GM23338 (cell line): ENCODE results near the gene FBLN2. TPM values are rescaled to one million over a fixed set of nuclear protein-coding genes. Genes with fewer than 3 reads are reported as not detected.

Experiments used
- ATAC-seq: fragments of 200-7000 bp; cut with Tn5 transposase; 3 replicates; pipeline ENCODE4 v1.9.1; 2020
- DNase-seq: peaks from one replicate; pipeline ENCODE4 v3.0.0-alpha.2; 2015; ENCODE audit warnings: low spot score
- H2AFZ ChIP-seq: fragments of 200-600 bp; sonication (generic); 2 replicates; pipeline ENCODE4 v1.8.0; 2016; ENCODE audit warnings: antibody characterized with exemption, mild to moderate bottlenecking, moderate library complexity
- H3F3A ChIP-seq: fragments of 200-600 bp; sonication (generic); replicated peaks from 2 replicates; pipeline ENCODE4 v1.8.0; 2017; ENCODE audit warnings: antibody characterized with exemption, mixed run types, low read depth
- H3K27ac ChIP-seq: fragments of 200-600 bp; sonication (generic); 2 replicates; pipeline ENCODE4 v1.6.1; 2016; ENCODE audit warnings: low read depth
- H3K27me3 ChIP-seq: fragments of 200-600 bp; sonication (generic); 2 replicates; pipeline ENCODE4 v1.8.0; 2016; ENCODE audit warnings: mild to moderate bottlenecking, mixed run types, moderate library complexity; ENCODE audit not compliant: insufficient read depth
- H3K36me3 ChIP-seq: fragments of 200-600 bp; sonication (generic); 2 replicates; pipeline ENCODE4 v1.8.0; 2016; ENCODE audit warnings: mild to moderate bottlenecking; ENCODE audit not compliant: insufficient read depth
- H3K4me1 ChIP-seq: fragments of 200-600 bp; sonication (generic); 2 replicates; pipeline ENCODE4 v1.8.0; 2016; ENCODE audit warnings: mild to moderate bottlenecking, moderate library complexity; ENCODE audit not compliant: insufficient read depth
- H3K4me2 ChIP-seq: fragments of 200-600 bp; sonication (generic); 2 replicates; pipeline ENCODE4 v1.7.1; 2017; ENCODE audit warnings: mixed run types
- H3K4me3 ChIP-seq: fragments of 200-600 bp; sonication (generic); 2 replicates; pipeline ENCODE4 v1.6.1; 2016; ENCODE audit warnings: mixed run types
- H3K79me2 ChIP-seq: fragments of 200-600 bp; sonication (generic); replicated peaks from 2 replicates; pipeline ENCODE4 v1.8.0; 2017; ENCODE audit warnings: mild to moderate bottlenecking; ENCODE audit not compliant: insufficient read depth
- H3K9me2 ChIP-seq: fragments of 200-600 bp; sonication (generic); 2 replicates; pipeline ENCODE4 v1.8.0; 2017; ENCODE audit not compliant: insufficient read depth
- H4K20me1 ChIP-seq: fragments of 200-600 bp; sonication (generic); replicated peaks from 2 replicates; pipeline ENCODE4 v1.8.0; 2017; ENCODE audit warnings: mild to moderate bottlenecking; ENCODE audit not compliant: insufficient read depth
- H3K27ac Mint-ChIP-seq: 2 replicates; pipeline ENCODE4 v1.8.0; 2020; ENCODE audit warnings: inconsistent platforms, mild to moderate bottlenecking, moderate library complexity, mixed read lengths
- H3K27me3 Mint-ChIP-seq: 3 replicates; pipeline ENCODE4 v1.8.0; 2022; ENCODE audit warnings: low read depth, mild to moderate bottlenecking, moderate library complexity, mixed read lengths, inconsistent platforms; ENCODE audit not compliant: insufficient read depth, poor library complexity
- H3K36me3 Mint-ChIP-seq: 3 replicates; pipeline ENCODE4 v1.8.0; 2021; ENCODE audit warnings: low read depth, mild to moderate bottlenecking, inconsistent platforms, moderate library complexity, mixed read lengths
- H3K4me1 Mint-ChIP-seq: 3 replicates; pipeline ENCODE4 v1.8.0; 2020; ENCODE audit warnings: mild to moderate bottlenecking, inconsistent platforms, mixed read lengths
- H3K4me3 Mint-ChIP-seq: 3 replicates; pipeline ENCODE4 v1.8.0; 2021; ENCODE audit warnings: moderate library complexity, mild to moderate bottlenecking, inconsistent platforms, mixed read lengths
- H3K9me3 Mint-ChIP-seq: 3 replicates; pipeline ENCODE4 v1.8.0; 2020; ENCODE audit warnings: moderate library complexity, mild to moderate bottlenecking, inconsistent platforms, mixed read lengths
- CREB1 ChIP-seq: fragments of 250-450 bp; sonication (Bioruptor Pico); IDR thresholded peaks from 2 replicates; pipeline ENCODE4 v1.5.0; 2020; ENCODE audit warnings: low read depth, mild to moderate bottlenecking, moderate library complexity
- CTCF ChIP-seq, 2 experiments: fragments of 200-600 bp in 1 of 2; sonication (generic) in 1 of 2; conservative IDR thresholded peaks; 2 replicates each; pipeline versions ENCODE4 v1.5.1 to v1.6.1; 2016 to 2017; ENCODE audit warnings: antibody characterized with exemption in 2 of 2, low read depth in 2 of 2, mild to moderate bottlenecking in 2 of 2, moderate library complexity in 1 of 2
- JUNB ChIP-seq: IDR thresholded peaks from one replicate; pipeline ENCODE4 v1.6.1; 2016; ENCODE audit warnings: antibody characterized with exemption; ENCODE audit not compliant: unreplicated experiment
- ZNF462 ChIP-seq: fragments of 250-450 bp; sonication (Bioruptor Pico); IDR thresholded peaks from 2 replicates; pipeline ENCODE4 v1.5.0; 2020; ENCODE audit warnings: mild to moderate bottlenecking, moderate library complexity
- polyA plus RNA-seq: library from polyadenylated mRNA; unstranded; fragments of >200 nt; fragmentation: Nextera tagmentation; extraction: Ambion mirVana; gene quantifications from 2 replicates; pipeline ENCODE4 v1.2.1, GENCODE V29; 2016
- total RNA-seq: library from RNA; depleted of rRNA; stranded (reverse); fragments of >200 nt; shearing (Covaris generic); gene quantifications from 2 replicates; pipeline ENCODE4 v1.2.3, GENCODE V29; 2014

FBLN2 gene
- total and polyA plus RNA-seq, 2 experiments from 2014 or later = 18.8 to 26.8 TPM

- TF ChIP-seq ZNF462 (CRISPR knock-in tag) (no peak), CTCF (conservative IDR thresholded peaks at IDR 0.05; ENCODE audit: low read depth in 2 of 2) (no peak)
These were observed 31.5 kb upstream of the FBLN2 start (continued) for GRCh38 chr3:13517253-13517977.

- H3K4me1 Mint-ChIP-seq = no peaks in the 10 kb centered on the region; the same call in 2 of the 3 replicates
- H3K27me3 Mint-ChIP-seq = peaks cover 13% of the 10 kb centered on the region
- TF ChIP-seq CREB1 (CRISPR knock-in tag) = no peak
- no peak for TF ChIP-seq JUNB
- no peak for TF ChIP-seq ZNF462 (CRISPR knock-in tag)
These were observed 30.4 kb upstream of the FBLN2 start for GRCh38 chr3:13518516-13518953.

More at GRCh38 chr3:13518516-13518953, 30.4 kb upstream of the FBLN2 start:
- Histone ChIP-seq H3K79me2 (no peaks in the 10 kb centered on the region), H3K9me2 (no peaks in the 10 kb centered on the region), H4K20me1 (no peaks in the 10 kb centered on the region), H3K4me1 (no peaks in the 10 kb centered on the region), H3K4me3 (no peak overlapping the region), H3K36me3 (no peaks in the 10 kb centered on the region), H2AFZ (no peak overlapping the region), H3K27ac (no peak overlapping the region), H3K4me2 (no peak overlapping the region), H3F3A (no peaks in the 10 kb centered on the region), H3K27me3 (no peaks in the 10 kb centered on the region)
- Mint-ChIP-seq H3K9me3 (peaks cover 16% of the 10 kb centered on the region; the same call in 2 of the 3 replicates), H3K4me3 (no peak overlapping the region), H3K27ac (no peak overlapping the region), H3K36me3 (peaks cover 7% of the 10 kb centered on the region)
- no peak for ATAC-seq
- DNase-seq = no peak
